ENCODE measurements around the gene CAMK2A.

CAMK2A gene

DNA sequence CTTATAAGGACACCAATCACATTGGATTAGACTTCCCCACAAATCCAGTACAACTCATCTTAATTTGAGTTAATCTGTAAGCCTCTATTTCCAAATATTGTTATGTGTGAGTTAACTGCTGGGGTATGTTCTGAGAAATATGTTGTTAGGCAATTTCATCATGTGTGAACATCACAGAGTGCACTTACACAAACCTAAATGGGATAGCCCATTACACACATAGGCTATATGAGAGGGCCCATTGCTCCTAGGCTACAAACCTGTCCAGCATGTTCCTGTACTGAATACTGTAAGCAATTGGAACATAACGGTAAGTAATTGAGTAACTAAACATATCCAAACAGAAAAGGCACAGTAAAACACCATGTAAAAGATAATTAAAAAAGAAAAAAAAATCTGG, 32.2 kb upstream of the CAMK2A start:
- no peaks in the 10 kb centered on the region for H3K9me3 Mint-ChIP-seq
- H3K4me3 Mint-ChIP-seq = no peak overlapping the region
- no peaks in the 10 kb centered on the region for H3K4me1 Mint-ChIP-seq (ENCODE audit: low read depth)
- H3K27ac Mint-ChIP-seq = no peak overlapping the region
- no peaks in the 10 kb centered on the region for H3K36me3 Mint-ChIP-seq (ENCODE audit: low read depth)
- intact Hi-C loops (cut with micrococcal nuclease) = no loop called here
- peaks cover 1% of the 10 kb centered on the region for H3K27me3 Mint-ChIP-seq

DNA sequence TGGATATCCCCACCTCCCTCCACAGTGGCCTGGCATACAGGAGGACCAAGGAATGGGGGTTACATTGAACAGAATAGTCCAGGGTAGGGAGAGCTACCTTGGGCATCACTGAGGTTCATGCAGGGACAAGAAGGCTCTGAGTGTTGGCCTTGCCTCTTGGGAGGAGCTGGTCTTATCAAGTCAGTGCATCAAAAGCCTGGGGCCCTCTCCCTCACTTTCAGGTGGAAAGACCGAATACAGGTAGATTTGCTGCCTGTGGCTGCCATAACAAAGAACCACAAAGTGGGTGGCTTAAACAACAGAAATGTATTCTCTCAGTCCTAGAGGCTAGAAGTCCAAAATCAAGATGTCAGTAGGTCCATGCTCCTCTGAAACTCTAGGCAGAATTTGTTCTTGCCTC, 31.6 kb upstream of the CAMK2A start:
- intact Hi-C loops (cut with micrococcal nuclease) = no loop called here
- Mint-ChIP-seq H3K27me3 (peaks cover 1% of the 10 kb centered on the region), H3K4me3 (no peak overlapping the region), H3K27ac (no peak overlapping the region), H3K36me3 (ENCODE audit: low read depth) (no peaks in the 10 kb centered on the region), H3K9me3 (no peaks in the 10 kb centered on the region), H3K4me1 (ENCODE audit: low read depth) (no peaks in the 10 kb centered on the region)

DNA sequence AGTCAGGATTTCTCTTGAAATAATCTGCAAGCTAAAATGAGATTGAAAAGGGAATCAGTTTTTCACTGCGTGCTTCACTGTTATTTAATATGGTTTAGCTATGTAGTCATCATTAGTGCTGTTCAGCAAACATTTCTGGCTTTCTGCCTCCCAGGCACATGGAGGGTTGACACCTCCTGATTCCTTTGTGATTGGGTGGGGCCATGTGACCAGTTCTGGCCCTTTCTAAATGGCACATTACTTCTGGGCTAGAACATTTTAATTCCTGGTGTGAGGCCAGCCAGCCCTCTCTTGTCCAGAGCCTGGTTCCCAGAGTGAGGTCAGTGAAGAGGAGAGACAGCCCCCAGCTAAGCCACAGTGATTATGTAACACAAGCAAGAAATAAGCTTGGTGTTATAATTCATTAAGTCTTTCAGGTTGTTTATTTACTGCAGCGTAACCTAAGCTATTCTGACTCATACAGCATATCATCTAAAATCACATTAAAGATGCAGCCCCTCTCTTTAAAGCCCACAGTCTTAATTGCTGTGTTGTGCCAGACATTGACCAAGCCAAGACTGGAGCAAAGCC, 30.6 kb upstream of the CAMK2A start:
- Mint-ChIP-seq H3K9me3 (no peaks in the 10 kb centered on the region), H3K4me1 (ENCODE audit: low read depth) (no peaks in the 10 kb centered on the region), H3K4me3 (no peak overlapping the region), H3K36me3 (ENCODE audit: low read depth) (no peaks in the 10 kb centered on the region), H3K27ac (no peak overlapping the region), H3K27me3 (peaks cover 1% of the 10 kb centered on the region)
- intact Hi-C loops (cut with micrococcal nuclease) = no loop called here

DNA sequence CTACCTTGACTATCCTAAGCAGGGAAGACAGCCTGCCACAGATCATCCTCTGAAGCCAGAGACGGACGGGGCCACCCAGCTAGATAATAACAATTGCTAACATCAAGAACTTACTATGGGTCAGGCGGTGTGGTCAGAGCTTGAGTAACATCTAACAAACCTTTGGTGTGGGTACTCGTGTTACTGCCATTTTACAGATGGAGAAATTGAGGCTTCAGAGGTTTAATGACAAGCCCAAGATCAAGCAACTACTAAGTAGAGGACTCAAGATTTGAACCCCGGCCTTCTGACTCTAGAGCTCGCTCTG, 29.9 kb upstream of the CAMK2A start:
- Mint-ChIP-seq H3K4me1 (ENCODE audit: low read depth) (no peaks in the 10 kb centered on the region), H3K9me3 (no peaks in the 10 kb centered on the region), H3K4me3 (no peak overlapping the region), H3K27me3 (peaks cover 1% of the 10 kb centered on the region), H3K36me3 (ENCODE audit: low read depth) (no peaks in the 10 kb centered on the region), H3K27ac (no peak overlapping the region)
- intact Hi-C loops (cut with micrococcal nuclease) = no loop called here

DNA sequence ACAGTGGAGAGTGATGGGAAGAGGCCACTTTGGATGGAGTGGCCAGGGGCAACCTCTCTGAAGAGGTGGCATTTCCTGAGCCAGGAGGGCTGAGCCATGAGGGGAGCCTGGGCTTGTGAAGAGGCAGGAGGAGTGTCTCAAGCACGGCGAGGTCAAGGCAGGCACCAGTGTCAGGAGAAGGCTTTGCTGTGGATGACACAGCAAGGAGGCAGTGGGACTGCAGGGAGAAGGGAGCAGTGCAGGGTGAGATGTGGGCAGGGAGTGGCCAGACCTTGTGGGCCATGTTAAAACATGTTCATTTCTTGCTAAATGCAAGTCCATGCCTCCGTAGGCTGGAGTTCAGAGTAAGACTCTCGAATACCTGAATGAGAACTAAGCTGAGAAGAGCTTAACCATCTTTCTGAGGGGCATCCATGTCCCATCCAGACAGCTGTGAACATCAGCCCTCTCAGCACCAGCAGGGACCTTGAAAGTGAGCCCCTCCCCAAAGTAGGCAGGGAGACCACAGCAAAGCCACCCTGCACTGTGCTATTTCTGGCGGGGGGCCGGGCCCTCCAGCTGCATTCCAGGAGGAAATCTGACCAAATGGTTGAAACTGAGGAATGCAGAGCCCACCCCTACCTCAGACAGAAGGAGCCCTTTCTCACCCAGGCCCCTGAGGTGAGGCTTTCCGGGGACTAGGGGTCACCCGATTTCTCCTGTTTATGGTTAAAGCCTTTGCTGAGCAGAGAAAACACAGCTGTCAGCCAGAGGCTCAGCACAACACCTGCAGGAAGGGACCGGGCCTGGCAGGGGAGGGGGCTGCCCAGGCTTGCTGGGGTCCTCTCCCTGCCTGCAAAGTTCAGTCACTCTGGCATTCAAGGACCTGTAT, 29.3 kb upstream of the CAMK2A start:
- intact Hi-C loops (cut with micrococcal nuclease) = no loop called here
- Mint-ChIP-seq H3K27ac (no peak overlapping the region), H3K4me1 (ENCODE audit: low read depth) (no peaks in the 10 kb centered on the region), H3K9me3 (no peaks in the 10 kb centered on the region), H3K27me3 (peaks cover 1% of the 10 kb centered on the region), H3K36me3 (ENCODE audit: low read depth) (no peaks in the 10 kb centered on the region), H3K4me3 (no peak overlapping the region)

DNA sequence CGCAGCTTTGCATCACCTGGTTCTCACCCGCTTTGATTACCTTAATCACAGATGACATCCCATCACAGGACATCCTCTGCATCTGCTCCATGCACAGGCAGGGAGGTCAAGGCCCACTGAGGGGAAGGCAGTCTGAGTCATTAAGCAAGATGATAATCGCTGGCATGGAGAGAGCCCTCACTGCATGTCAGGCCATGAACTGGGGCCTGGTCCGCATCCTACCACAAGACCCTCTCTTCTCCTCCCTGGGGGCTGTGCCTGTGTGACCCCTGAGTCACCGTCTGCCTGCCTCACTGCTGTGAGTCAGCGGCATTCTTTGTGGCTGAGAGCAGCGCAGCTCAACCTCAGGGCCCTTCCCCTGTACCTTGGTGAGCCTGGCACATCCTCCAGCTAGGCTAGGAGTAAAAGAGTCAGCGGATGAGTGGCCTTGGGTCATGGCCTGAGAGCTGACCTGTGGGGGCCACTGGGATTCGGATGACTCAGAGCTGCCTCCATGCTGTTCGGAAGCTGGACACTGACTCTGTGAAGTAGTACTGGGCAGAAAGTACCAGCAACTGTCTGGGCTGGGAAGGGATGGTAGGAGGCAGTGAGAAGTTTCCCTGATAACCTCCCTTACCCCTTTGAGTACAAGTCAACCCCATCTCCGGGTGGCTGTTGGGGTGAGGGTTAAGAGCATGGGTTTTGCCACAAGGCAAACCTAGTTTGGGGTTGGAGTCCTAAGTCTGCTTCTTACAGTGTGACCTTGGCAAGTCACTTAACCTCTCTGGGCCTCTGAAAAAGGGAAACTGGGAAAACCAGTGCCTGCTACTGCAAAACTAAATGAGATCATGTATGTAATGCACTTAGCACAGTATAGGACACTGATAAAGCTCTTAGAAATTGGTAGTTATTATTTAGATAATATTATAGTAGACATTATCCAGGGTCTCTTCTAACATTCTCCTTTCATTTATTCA, 27.8 kb upstream of the CAMK2A start:
- Mint-ChIP-seq H3K9me3 (no peaks in the 10 kb centered on the region), H3K36me3 (ENCODE audit: low read depth) (no peaks in the 10 kb centered on the region), H3K27me3 (peaks cover 1% of the 10 kb centered on the region), H3K27ac (no peak overlapping the region), H3K4me1 (ENCODE audit: low read depth) (no peaks in the 10 kb centered on the region), H3K4me3 (no peak overlapping the region)
- intact Hi-C loops (cut with micrococcal nuclease) = no loop called here

DNA sequence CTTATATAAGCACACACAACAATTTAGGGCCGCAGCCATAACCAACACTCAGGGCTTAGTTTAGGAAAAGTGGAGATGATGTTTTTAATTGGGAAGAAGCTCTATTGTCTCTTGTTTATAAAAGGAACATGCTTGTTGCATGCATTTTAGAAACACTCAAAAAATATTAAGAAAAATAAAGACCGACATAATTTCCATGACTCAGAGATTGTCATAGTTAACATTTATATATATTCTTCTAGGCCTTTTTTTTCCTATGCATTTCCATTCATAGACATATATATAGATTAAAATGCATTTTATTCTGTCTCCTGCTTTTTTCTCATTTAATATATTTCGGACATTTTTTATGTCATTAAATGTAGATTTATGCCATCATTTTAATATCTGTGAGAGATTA, 26.7 kb upstream of the CAMK2A start:
- intact Hi-C loops (cut with micrococcal nuclease) = no loop called here
- Mint-ChIP-seq H3K4me1 (ENCODE audit: low read depth) (no peaks in the 10 kb centered on the region), H3K27ac (no peak overlapping the region), H3K27me3 (peaks cover 3% of the 10 kb centered on the region), H3K4me3 (no peak overlapping the region), H3K36me3 (ENCODE audit: low read depth) (no peaks in the 10 kb centered on the region), H3K9me3 (no peaks in the 10 kb centered on the region)

DNA sequence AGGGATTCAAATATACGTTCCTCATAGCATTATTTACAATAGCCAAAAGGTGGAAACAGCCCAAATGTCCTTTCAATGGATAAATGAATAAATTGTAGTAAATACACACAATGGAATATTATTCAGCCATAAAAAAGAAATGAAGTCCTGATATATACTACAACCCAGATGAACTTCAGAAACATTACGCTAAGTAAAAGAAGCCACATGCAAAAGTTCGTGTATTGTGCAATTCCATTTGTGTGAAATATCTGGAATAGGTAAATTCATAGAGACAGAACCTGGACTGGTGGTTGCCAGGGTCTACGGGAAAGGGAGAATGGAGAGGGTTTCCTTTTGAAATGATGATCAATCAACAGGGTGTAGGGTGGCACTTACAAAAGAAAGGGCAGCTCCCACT, 25.7 kb upstream of the CAMK2A start:
- no peaks in the 10 kb centered on the region for H3K9me3 Mint-ChIP-seq
- H3K4me3 Mint-ChIP-seq = no peak overlapping the region
- no peak overlapping the region for H3K27ac Mint-ChIP-seq
- peaks cover 5% of the 10 kb centered on the region for H3K27me3 Mint-ChIP-seq
- intact Hi-C loops (cut with micrococcal nuclease) = no loop called here
- H3K36me3 Mint-ChIP-seq (ENCODE audit: low read depth) = no peaks in the 10 kb centered on the region
- H3K4me1 Mint-ChIP-seq (ENCODE audit: low read depth) = no peaks in the 10 kb centered on the region

DNA sequence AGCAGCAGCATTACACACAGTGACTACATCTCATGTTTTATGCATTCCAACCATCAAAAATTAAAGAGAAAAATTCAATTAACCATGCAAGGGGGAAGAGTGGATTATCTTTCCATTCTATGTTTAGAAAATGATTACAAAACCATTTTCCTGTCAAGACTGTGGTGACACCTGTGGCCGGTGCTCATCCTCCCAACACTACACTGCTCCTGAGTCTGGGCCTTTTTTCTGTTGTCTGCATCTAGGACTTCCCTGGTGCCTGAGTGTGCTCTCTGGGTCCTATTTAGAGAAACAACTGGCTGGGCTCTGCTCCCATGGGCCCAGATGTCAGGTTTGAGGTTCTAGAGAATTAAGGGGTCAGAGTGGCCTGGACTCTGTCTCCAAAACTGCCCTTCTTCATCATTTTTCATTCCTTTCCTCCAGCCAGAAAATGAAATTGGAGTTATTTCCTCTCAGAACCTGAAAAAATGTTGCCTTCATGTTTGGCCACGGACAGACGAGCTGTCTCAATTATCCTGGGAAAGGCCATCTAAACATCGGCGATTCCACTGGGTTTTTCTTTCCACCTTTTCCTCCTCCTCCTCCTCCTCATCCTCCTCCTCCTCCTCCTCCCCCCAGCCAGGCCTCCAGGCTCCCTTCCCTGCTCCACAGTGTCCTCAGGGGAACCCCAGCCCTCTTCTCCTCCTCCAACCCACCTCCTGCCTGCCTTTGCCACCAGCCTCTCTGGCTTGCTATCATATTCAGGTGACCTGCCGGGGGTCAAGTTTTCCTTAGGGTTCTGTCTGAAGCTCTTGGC, 24.5 kb upstream of the CAMK2A start:
- Mint-ChIP-seq H3K4me1 (ENCODE audit: low read depth) (no peaks in the 10 kb centered on the region), H3K9me3 (no peaks in the 10 kb centered on the region), H3K27ac (no peak overlapping the region), H3K36me3 (ENCODE audit: low read depth) (no peaks in the 10 kb centered on the region), H3K4me3 (no peak overlapping the region), H3K27me3 (peaks cover 10% of the 10 kb centered on the region)
- intact Hi-C loops (cut with micrococcal nuclease) = no loop called here

DNA sequence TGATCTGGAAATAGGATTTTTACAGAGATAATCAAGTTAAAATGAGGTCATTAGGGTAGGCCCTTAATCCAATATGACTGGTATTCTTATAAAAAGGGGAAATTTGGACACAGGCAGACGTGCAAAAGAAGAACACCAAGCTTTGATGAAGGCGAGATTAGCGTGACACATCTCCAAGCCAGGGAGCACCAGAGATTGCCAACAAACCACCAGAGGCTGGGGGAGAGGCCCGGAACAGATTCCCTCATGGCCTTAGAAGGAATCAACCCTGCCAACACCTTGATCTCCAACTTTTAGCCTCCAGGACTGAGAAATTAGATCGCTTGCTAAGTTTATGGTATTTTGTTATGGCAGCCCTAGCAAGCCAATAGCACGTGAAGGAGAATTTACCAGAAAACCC, 23.9 kb upstream of the CAMK2A start:
- Mint-ChIP-seq H3K9me3 (no peaks in the 10 kb centered on the region), H3K4me3 (no peak overlapping the region), H3K27ac (no peak overlapping the region), H3K27me3 (peaks cover 10% of the 10 kb centered on the region), H3K4me1 (ENCODE audit: low read depth) (no peaks in the 10 kb centered on the region), H3K36me3 (ENCODE audit: low read depth) (no peaks in the 10 kb centered on the region)
- intact Hi-C loops (cut with micrococcal nuclease) = no loop called here

DNA sequence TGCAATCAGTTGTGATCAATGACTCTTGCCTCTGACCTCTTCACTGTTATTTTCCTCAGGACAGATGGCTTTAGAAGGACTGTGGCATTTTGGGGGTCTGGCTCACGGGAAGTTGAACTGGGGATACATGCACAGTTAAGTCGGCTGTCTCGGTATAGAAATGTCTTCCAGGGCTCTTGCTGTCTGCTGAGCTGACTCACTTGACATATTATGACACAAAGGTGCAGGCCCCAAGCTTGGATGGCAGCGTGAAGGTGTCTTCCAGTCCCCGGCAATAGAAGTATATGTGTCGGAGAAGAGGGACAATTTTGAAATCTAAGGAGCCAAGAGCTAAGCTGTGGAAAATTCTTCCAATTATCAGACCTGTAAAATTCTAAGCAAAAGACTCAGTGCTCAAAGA, 22.9 kb upstream of the CAMK2A start:
- no peak overlapping the region for H3K27ac Mint-ChIP-seq
- no peak overlapping the region for H3K4me3 Mint-ChIP-seq
- H3K27me3 Mint-ChIP-seq = peaks cover 9% of the 10 kb centered on the region
- intact Hi-C loops (cut with micrococcal nuclease) = no loop called here
- H3K9me3 Mint-ChIP-seq = no peaks in the 10 kb centered on the region
- H3K36me3 Mint-ChIP-seq (ENCODE audit: low read depth) = no peaks in the 10 kb centered on the region
- no peaks in the 10 kb centered on the region for H3K4me1 Mint-ChIP-seq (ENCODE audit: low read depth)

DNA sequence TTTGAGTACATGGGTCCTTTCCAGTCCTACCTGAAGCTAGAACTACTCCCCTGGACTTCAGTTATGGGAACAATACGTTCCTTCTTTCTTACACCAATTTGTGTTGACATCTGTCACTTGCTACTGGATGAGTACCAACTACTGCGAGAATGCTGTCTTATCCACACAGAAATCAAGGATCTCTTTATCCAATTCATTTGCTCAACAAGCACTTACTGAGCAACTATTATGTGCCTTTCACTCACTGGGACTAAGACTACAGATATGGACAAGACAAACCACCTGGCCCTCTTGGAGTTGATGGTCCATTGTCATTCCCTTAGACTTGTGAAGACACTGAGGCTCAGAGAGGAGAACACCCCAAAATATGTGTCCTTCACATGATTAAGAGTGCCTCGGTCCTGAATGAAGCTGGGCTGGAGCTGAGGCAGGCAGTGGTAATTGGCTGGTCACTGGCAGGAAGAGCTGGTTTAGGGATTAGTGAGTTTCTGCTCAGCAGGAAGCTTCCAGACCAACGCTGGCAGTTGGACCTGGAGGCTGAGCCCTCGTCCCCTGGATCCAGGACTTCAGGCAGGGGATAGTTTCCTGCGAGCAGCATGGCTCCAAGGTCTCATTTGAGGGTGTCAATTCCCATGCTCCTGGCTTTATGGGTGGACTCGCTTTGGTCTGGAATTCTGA, 21.6 kb upstream of the CAMK2A start:
- intact Hi-C loops (cut with micrococcal nuclease) = no loop called here

DNA sequence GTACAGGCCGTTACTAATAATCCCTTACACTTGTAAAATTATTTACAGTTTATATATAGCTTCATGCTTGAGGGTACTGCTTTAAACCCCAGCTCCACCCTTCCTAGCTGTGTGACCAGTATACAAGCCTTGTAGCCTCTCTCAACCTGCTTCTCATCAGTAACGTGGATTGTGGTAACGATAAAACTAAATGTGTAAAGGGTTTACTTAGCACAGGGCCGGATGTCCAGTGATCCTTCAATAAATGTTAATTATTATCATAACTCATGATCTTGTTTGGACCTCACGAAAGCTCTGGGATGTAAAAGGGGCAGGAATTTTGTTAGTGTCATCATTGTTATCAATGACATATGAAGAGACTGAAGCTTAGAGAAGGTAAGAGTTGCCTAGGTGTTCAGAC, 20.7 kb upstream of the CAMK2A start:
- Mint-ChIP-seq H3K27ac (no peak overlapping the region), H3K27me3 (peaks cover 9% of the 10 kb centered on the region), H3K4me1 (ENCODE audit: low read depth) (no peaks in the 10 kb centered on the region), H3K36me3 (ENCODE audit: low read depth) (no peaks in the 10 kb centered on the region), H3K9me3 (no peaks in the 10 kb centered on the region), H3K4me3 (no peak overlapping the region)
- intact Hi-C loops (cut with micrococcal nuclease) = no loop called here

More for the DNA sequence above, 21.6 kb upstream of the CAMK2A start:
- no peak overlapping the region for H3K4me3 Mint-ChIP-seq
- H3K4me1 Mint-ChIP-seq (ENCODE audit: low read depth) = no peaks in the 10 kb centered on the region
- H3K27ac Mint-ChIP-seq = no peak overlapping the region
- H3K9me3 Mint-ChIP-seq = no peaks in the 10 kb centered on the region
- peaks cover 9% of the 10 kb centered on the region for H3K27me3 Mint-ChIP-seq
- no peaks in the 10 kb centered on the region for H3K36me3 Mint-ChIP-seq (ENCODE audit: low read depth)

Data from dendritic cell treated with granulocyte-macrophage colony-stimulating factor and Interleukin-4, amounts not matched to agents 40 ng/mL and 50 ng/mL, for 4 days (primary cell).